ENCODE data around the gene OR52H1. TPM values are rescaled to one million over a fixed set of nuclear protein-coding genes. Genes with fewer than 3 reads are reported as not detected.
"Not testable (repeated sequence)": the region's sequence is repeated elsewhere in the genome, so short reads cannot be mapped to it uniquely, and the experiment has no call there.

OR52H1 gene
- total RNA-seq, 5 donors from 2014 or later (not counting 1 experiment from before 2014, with no cell fraction given): 0.25 to 0.26 TPM; not detected in 3

DNA sequence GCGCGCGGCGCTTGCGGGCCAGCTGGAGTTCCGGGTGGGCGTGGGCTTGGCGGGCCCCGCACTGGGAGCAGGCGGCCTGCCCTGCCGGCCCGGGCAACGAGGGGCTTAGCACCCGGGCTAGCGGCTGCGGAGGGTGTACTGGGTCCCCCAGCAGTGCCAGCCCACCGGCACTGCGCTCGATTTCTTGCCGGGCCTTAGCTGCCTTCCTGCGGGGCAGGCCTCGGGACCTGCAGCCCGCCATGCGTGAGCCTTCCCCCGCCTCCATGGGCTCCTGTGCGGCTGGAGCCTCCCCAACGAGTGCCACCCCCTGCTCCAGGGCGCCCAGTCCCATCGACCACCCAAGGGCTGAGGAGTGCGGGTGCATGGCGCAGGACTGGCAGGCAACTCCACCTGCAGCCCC, 41.6 kb upstream of the OR52H1 start:
- H3K36me3 Mint-ChIP-seq; H3K9me3 Mint-ChIP-seq; H3K27ac ChIP-seq (ENCODE audit: low read length); H3K4me3 Mint-ChIP-seq; H3K27ac Mint-ChIP-seq; H3K4me3 ChIP-seq (ENCODE audit: control insufficient read depth in 1 of 2, extremely low read depth in 1 of 2, low read length in 1 of 2); H3K27me3 Mint-ChIP-seq; DNase-seq; H3K4me1 Mint-ChIP-seq; H3K4me1 ChIP-seq (ENCODE audit: control insufficient read depth in 1 of 2, extremely low read depth in 1 of 2, insufficient read depth in 2 of 2, low read length in 2 of 2); H3K9me3 ChIP-seq; H3K36me3 ChIP-seq (ENCODE audit: control insufficient read depth in 2 of 2, extremely low read depth in 1 of 2, insufficient read depth in 1 of 2, low read length in 1 of 2); ATAC-seq (replicated peaks in 1 of 4); POLR2A ChIA-PET; H3K27me3 ChIP-seq (replicated peaks in 1 of 2; ENCODE audit: control insufficient read depth in 2 of 2, extremely low read depth in 1 of 2, insufficient read depth in 2 of 2, low read length in 1 of 2): not testable (repeated sequence)
- WGBS (ENCODE audit: insufficient coverage): 96% methylated on average over 27 of the region's 31 CpGs
- CTCF ChIA-PET: interaction anchor here in 1 of 2 donors (0.6 kb wide), 1 partner anchor 708 kb away, joined by 3 read pairs; no protein-coding TSS in a partner anchor

DNA sequence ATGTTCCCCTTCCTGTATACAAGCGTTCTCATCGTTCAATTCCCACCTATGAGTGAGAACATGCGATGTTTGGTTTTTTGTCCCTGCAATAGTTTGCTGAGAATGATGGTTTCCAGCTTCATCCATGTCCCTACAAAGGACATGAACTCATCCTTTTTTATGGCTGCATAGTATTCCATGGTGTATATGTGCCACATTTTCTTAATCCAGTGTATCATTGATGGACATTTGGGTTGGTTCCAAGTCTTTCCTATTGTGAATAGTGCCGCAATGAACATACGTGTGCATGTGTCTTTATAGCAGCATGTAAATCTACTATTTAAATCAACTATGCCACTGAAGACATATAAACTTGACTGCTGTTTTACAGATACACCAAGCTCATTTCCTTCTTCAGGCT, 36.1 kb upstream of the OR52H1 start:
- H3K4me1 ChIP-seq (ENCODE audit: control insufficient read depth in 1 of 2, extremely low read depth in 1 of 2, insufficient read depth in 2 of 2, low read length in 2 of 2); POLR2A ChIA-PET; H3K36me3 Mint-ChIP-seq; H3K27ac ChIP-seq (ENCODE audit: low read length); H3K27me3 ChIP-seq (replicated peaks in 1 of 2; ENCODE audit: control insufficient read depth in 2 of 2, extremely low read depth in 1 of 2, insufficient read depth in 2 of 2, low read length in 1 of 2); ATAC-seq (replicated peaks in 1 of 4); H3K4me1 Mint-ChIP-seq; H3K4me3 ChIP-seq (ENCODE audit: control insufficient read depth in 1 of 2, extremely low read depth in 1 of 2, low read length in 1 of 2); H3K9me3 ChIP-seq; H3K36me3 ChIP-seq (ENCODE audit: control insufficient read depth in 2 of 2, extremely low read depth in 1 of 2, insufficient read depth in 1 of 2, low read length in 1 of 2); DNase-seq; H3K27me3 Mint-ChIP-seq; H3K9me3 Mint-ChIP-seq; H3K27ac Mint-ChIP-seq; CTCF ChIA-PET; H3K4me3 Mint-ChIP-seq: not testable (repeated sequence)
- WGBS (ENCODE audit: insufficient coverage): no CpG with 5 or more reads among the region's 5 CpGs

DNA sequence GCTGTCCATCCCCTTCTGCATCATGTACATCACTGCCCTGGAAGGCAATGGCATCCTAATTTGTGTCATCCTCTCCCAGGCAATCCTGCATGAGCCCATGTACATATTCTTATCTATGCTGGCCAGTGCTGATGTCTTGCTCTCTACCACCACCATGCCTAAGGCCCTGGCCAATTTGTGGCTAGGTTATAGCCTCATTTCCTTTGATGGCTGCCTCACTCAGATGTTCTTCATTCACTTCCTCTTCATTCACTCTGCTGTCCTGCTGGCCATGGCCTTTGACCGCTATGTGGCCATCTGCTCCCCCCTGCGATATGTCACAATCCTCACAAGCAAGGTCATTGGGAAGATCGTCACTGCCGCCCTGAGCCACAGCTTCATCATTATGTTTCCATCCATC, 32.7 kb upstream of the OR52H1 start:
- 69% methylated on average over 4 of the region's 4 CpGs for WGBS (ENCODE audit: insufficient coverage)
- Histone ChIP-seq H3K27me3 (replicated peaks in 1 of 2; ENCODE audit: control insufficient read depth in 2 of 2, extremely low read depth in 1 of 2, insufficient read depth in 2 of 2, low read length in 1 of 2) (no peaks in the 10 kb centered on the region), H3K4me1 (ENCODE audit: control insufficient read depth in 1 of 2, extremely low read depth in 1 of 2, insufficient read depth in 2 of 2, low read length in 2 of 2) (no peaks in the 10 kb centered on the region), H3K9me3 (no peaks in the 10 kb centered on the region), H3K4me3 (ENCODE audit: control insufficient read depth in 1 of 2, extremely low read depth in 1 of 2, low read length in 1 of 2) (no peak overlapping the region), H3K36me3 (ENCODE audit: control insufficient read depth in 2 of 2, extremely low read depth in 1 of 2, insufficient read depth in 1 of 2, low read length in 1 of 2) (no peaks in the 10 kb centered on the region), H3K27ac (ENCODE audit: low read length) (no peak overlapping the region)
- Mint-ChIP-seq H3K27me3 (peaks cover 0 to 1% of the 10 kb centered on the region in 2 donors), H3K9me3 (no peaks in the 10 kb centered on the region), H3K36me3 (no peaks in the 10 kb centered on the region), H3K27ac (no peak overlapping the region), H3K4me1 (no peaks in the 10 kb centered on the region), H3K4me3 (no peak overlapping the region)
- ChIA-PET POLR2A (no interaction called here), CTCF (no interaction called here)
- DNase-seq: no peak
- ATAC-seq (replicated peaks in 1 of 4): no peak

DNA sequence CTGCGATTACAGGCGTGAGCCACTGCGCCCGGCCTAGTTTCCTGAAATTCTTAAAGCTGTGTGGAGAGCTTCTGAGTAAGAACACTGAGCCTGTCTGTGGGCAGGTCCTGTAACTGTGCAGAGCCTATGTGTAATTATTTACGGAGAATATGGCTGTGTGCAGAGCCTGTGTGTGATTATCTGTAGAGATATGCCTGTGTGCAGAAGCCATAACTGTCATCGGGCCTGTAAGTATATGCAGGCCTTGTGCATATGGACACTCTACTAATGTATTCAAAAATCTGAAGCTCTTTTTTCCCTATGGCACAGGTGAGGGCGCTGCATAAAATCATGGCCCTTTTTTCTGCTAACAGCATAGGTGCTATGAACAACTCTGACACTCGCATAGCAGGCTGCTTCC, 32.2 kb upstream of the OR52H1 start, which contains the start of gene OR52B6:
TSS of gene OR52B6 (plus strand) at position 301 of the 400 bp plus-strand sequence. CDS start at position 301, 0 bp downstream.
- Mint-ChIP-seq H3K36me3 (no peaks in the 10 kb centered on the region), H3K4me3 (no peak within 1 kb of the TSS), H3K9me3 (no peaks in the 10 kb centered on the region), H3K27me3 (peaks cover 0 to 1% of the 10 kb centered on the region in 2 donors), H3K27ac (no peak within 1 kb of the TSS), H3K4me1 (no peaks in the 10 kb centered on the region)
- no peaks in the 10 kb centered on the region for H3K36me3 ChIP-seq (ENCODE audit: control insufficient read depth in 2 of 2, extremely low read depth in 1 of 2, insufficient read depth in 1 of 2, low read length in 1 of 2)
- H3K4me3 ChIP-seq (ENCODE audit: control insufficient read depth in 1 of 2, extremely low read depth in 1 of 2, low read length in 1 of 2): no peak within 1 kb of the TSS
- no peak within 1 kb of the TSS for H3K27ac ChIP-seq (ENCODE audit: low read length)
- no peaks in the 10 kb centered on the region for H3K9me3 ChIP-seq
- CTCF ChIA-PET: no interaction called here
- no peaks in the 10 kb centered on the region for H3K27me3 ChIP-seq (replicated peaks in 1 of 2; ENCODE audit: control insufficient read depth in 2 of 2, extremely low read depth in 1 of 2, insufficient read depth in 2 of 2, low read length in 1 of 2)
- 88% methylated on average over 7 of the region's 8 CpGs for WGBS (ENCODE audit: insufficient coverage)
- H3K4me1 ChIP-seq (ENCODE audit: control insufficient read depth in 1 of 2, extremely low read depth in 1 of 2, insufficient read depth in 2 of 2, low read length in 2 of 2): no peaks in the 10 kb centered on the region
- no peak for ATAC-seq (replicated peaks in 1 of 4)
- DNase-seq: no peak
- POLR2A ChIA-PET: no interaction called here

DNA sequence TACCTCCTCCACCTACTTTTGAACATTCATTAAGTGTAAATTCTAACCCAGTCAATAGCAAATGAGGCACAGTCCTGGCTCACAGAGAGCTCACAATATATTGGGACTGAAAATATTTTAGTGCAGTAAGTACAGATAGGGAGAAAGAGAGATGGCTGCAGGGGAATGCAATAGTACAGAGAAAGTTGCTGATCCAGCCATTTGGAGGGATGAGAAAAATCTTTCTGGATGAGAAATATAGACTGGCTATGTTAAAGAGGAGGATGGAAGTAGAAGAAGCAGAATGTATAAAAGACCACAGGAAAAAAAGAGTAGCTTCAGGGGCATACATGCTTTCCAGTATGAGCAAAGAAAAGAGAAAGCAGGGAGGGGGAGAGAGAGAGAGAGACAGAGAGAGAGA, 28.8 kb upstream of the OR52H1 start:
- Mint-ChIP-seq H3K27me3 (peaks cover 0 to 1% of the 10 kb centered on the region in 2 donors), H3K9me3 (no peaks in the 10 kb centered on the region), H3K36me3 (no peaks in the 10 kb centered on the region), H3K4me3 (no peak overlapping the region), H3K4me1 (no peaks in the 10 kb centered on the region), H3K27ac (no peak overlapping the region)
- no peaks in the 10 kb centered on the region for H3K4me1 ChIP-seq (ENCODE audit: control insufficient read depth in 1 of 2, extremely low read depth in 1 of 2, insufficient read depth in 2 of 2, low read length in 2 of 2)
- no peak overlapping the region for H3K4me3 ChIP-seq (ENCODE audit: control insufficient read depth in 1 of 2, extremely low read depth in 1 of 2, low read length in 1 of 2)
- ChIA-PET POLR2A (no interaction called here), CTCF (interaction anchor here in 1 of 2 donors (0.5 kb wide), 1 partner anchor 10 kb away, joined by 5 read pairs; no protein-coding TSS in a partner anchor)
- no peaks in the 10 kb centered on the region for H3K27me3 ChIP-seq (replicated peaks in 1 of 2; ENCODE audit: control insufficient read depth in 2 of 2, extremely low read depth in 1 of 2, insufficient read depth in 2 of 2, low read length in 1 of 2)
- no peaks in the 10 kb centered on the region for H3K9me3 ChIP-seq
- H3K36me3 ChIP-seq (ENCODE audit: control insufficient read depth in 2 of 2, extremely low read depth in 1 of 2, insufficient read depth in 1 of 2, low read length in 1 of 2): no peaks in the 10 kb centered on the region
- ATAC-seq (replicated peaks in 1 of 4) (no peak), DNase-seq (no peak)
- H3K27ac ChIP-seq (ENCODE audit: low read length): no peak overlapping the region

DNA sequence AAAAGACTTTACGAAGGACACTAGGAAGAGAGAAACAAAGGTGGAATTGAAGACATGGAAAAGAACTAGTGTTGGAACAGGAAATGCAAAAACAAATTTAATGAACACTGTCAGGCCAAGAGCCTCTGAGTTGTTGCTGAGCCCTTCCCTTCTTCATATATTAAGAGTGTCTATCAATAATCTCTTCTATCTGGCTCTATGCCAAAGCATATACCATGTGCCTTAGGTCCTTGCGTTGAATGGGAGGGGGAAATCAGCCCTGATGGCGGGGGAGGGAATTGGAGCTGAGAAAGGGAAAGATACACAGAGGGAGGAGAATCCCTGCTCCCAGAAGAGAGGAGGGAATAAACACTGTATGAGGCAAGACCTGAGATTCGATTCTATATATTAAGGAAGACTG, 26.8 kb upstream of the OR52H1 start:
- no peak overlapping the region for H3K4me3 ChIP-seq (ENCODE audit: control insufficient read depth in 1 of 2, extremely low read depth in 1 of 2, low read length in 1 of 2)
- no peak overlapping the region for H3K4me3 Mint-ChIP-seq
- H3K27me3 Mint-ChIP-seq: peaks cover 0 to 1% of the 10 kb centered on the region in 2 donors
- H3K27ac ChIP-seq (ENCODE audit: low read length): no peak overlapping the region
- no peaks in the 10 kb centered on the region for H3K27me3 ChIP-seq (replicated peaks in 1 of 2; ENCODE audit: control insufficient read depth in 2 of 2, extremely low read depth in 1 of 2, insufficient read depth in 2 of 2, low read length in 1 of 2)
- no peaks in the 10 kb centered on the region for H3K4me1 Mint-ChIP-seq
- ChIA-PET CTCF (no interaction called here), POLR2A (no interaction called here)
- WGBS (ENCODE audit: insufficient coverage): 90% methylated on average over 3 of the region's 4 CpGs
- H3K36me3 Mint-ChIP-seq: no peaks in the 10 kb centered on the region
- H3K36me3 ChIP-seq (ENCODE audit: control insufficient read depth in 2 of 2, extremely low read depth in 1 of 2, insufficient read depth in 1 of 2, low read length in 1 of 2): no peaks in the 10 kb centered on the region
- H3K4me1 ChIP-seq (ENCODE audit: control insufficient read depth in 1 of 2, extremely low read depth in 1 of 2, insufficient read depth in 2 of 2, low read length in 2 of 2): no peaks in the 10 kb centered on the region
- no peaks in the 10 kb centered on the region for H3K9me3 Mint-ChIP-seq
- DNase-seq (no peak), ATAC-seq (replicated peaks in 1 of 4) (no peak)
- no peaks in the 10 kb centered on the region for H3K9me3 ChIP-seq
- no peak overlapping the region for H3K27ac Mint-ChIP-seq

DNA sequence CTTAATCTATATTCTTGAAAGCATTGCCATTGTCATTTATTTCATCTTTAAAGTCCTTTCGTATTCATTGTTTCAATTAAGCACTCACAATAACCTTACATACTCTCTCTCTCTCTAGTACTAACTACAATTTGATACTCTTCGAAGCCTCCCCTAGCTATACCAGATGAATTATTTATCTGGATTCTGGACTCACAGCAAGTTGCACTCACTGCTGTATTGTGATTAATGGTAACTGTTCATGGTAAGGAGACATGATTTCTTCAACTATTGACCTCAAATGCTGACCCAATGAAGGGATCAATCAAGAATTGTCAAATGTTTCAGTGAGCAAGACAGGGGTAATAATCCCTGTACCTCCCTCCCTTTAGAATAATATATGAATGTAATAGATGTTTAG, 26.3 kb upstream of the OR52H1 start:
- 80% methylated on average over 1 of the region's 2 CpGs for WGBS (ENCODE audit: insufficient coverage)
- DNase-seq (no peak), ATAC-seq (replicated peaks in 1 of 4) (no peak)
- Mint-ChIP-seq H3K4me1 (no peaks in the 10 kb centered on the region), H3K27ac (no peak overlapping the region), H3K27me3 (peaks cover 0 to 1% of the 10 kb centered on the region in 2 donors), H3K4me3 (no peak overlapping the region), H3K9me3 (no peaks in the 10 kb centered on the region), H3K36me3 (no peaks in the 10 kb centered on the region)
- ChIA-PET POLR2A (no interaction called here), CTCF (no interaction called here)
- H3K4me1 ChIP-seq (ENCODE audit: control insufficient read depth in 1 of 2, extremely low read depth in 1 of 2, insufficient read depth in 2 of 2, low read length in 2 of 2): no peaks in the 10 kb centered on the region
- no peaks in the 10 kb centered on the region for H3K36me3 ChIP-seq (ENCODE audit: control insufficient read depth in 2 of 2, extremely low read depth in 1 of 2, insufficient read depth in 1 of 2, low read length in 1 of 2)
- no peaks in the 10 kb centered on the region for H3K9me3 ChIP-seq
- H3K27ac ChIP-seq (ENCODE audit: low read length): no peak overlapping the region
- no peak overlapping the region for H3K4me3 ChIP-seq (ENCODE audit: control insufficient read depth in 1 of 2, extremely low read depth in 1 of 2, low read length in 1 of 2)
- H3K27me3 ChIP-seq (replicated peaks in 1 of 2; ENCODE audit: control insufficient read depth in 2 of 2, extremely low read depth in 1 of 2, insufficient read depth in 2 of 2, low read length in 1 of 2): no peaks in the 10 kb centered on the region
